HCEC 1CT (cell line): ENCODE data around the gene NIFK.
"Not testable (repeated sequence)": the region's sequence is repeated elsewhere in the genome, so short reads cannot be mapped to it uniquely, and the experiment has no call there.

Experiments
- DNase-seq: peaks from one replicate; pipeline ENCODE4 v3.0.0-alpha.2; 2017

NIFK gene

DNA sequence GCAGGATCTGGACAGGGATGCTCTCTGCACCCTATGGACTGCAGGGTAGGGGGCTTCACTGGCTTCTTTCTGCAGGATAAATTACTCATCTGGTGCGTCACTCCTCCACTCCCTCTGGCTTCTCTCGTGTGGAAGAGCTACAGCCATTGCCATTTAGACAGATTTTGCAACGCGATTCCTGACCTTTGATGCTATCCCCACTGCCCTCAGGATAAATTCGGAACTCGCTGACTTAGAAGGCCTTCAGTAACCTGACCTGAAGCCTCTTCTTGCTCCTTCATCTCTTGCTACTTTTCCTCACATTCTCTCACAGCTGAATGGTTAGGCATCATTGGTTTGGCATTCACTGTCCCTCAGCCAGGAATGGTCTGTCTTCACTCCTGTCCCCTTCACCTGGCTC, 5.3 kb downstream of the NIFK start:
- no peak for DNase-seq

DNA sequence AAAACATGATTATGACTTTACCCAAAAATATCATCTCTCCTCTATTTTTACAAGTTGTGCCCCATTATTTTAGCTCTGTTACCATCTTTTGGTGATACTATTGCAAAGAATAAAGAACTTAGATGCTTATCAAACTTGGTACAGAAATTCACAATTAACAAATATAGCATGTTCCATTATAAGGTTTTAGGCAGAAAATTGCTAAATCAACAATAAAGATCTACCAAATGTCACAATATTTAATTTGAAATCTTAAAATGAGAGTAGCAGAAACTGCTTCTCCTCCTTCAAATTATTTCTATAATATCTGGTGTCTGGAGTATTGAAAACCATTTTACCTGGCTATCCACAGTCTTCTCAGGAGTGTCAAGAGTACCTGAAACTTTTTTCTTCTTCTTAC, 8.7 kb downstream of the NIFK start:
- DNase-seq, result no peak

GRCh38 chr2:121727332-121727731, 9.3 kb downstream of the NIFK start:
- no peak for DNase-seq

DNA sequence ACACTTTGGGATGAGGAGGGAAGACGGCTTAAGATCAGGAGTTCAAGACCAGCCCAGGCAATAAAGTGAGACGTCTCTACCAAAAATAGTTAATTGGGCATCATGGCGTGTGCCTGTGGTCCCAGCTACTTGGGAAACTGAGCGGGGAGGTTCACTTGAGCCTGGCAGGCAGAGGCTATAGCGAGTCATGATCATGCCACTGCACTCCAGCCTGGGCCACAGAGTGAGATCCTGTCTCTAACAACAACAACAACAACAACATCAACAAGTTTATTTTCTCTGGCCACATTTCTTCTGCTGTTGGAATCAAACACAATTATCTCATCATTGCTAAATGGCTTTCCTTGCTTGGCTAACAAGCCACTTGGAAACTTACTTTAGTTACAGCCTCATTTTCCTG, 13.4 kb downstream of the NIFK start:
- DNase-seq, result no peak

GRCh38 chr2:121722479-121722878, 14.2 kb downstream of the NIFK start:
- DNase-seq, result peak; percentile 85

DNA sequence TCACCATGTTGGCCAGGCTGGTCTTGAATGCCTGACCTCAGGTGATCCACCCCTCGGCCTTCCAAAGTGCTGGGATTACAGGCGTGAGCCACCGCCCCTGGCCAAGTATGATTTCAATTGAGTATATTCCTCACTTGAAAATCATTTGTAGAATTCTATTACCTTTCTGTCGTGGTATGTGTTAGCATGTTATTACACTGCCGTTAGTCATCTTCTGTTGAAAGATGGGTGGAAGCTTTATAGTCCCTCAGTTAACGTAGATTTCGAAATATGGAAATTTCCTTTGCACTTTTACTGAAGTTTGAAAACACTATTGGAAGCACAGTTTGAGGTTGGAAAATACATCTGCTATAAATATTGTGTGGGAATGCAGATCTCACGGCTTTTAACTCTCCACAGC, 14.7 kb downstream of the NIFK start:
- peak; percentile 96 for DNase-seq

DNA sequence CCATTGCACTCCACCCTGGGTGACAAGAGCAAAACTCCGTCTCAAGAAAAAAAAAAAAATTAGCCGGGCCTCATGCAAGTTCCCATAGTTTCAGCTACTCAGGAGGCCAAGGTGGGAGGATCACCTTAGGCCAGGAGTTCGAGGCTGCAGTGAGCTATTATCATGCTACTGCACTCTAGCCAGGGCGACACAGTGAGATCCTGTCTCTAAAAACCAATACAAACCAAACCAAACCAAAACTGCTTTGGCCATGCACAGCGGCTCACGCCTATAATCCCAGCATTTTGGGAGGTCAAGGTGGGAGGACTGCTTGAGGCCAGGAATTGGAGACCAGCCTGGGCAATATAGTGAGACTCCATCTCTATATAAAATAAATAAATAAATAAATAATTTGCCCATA, 19.1 kb downstream of the NIFK start:
- DNase-seq, result no peak

DNA sequence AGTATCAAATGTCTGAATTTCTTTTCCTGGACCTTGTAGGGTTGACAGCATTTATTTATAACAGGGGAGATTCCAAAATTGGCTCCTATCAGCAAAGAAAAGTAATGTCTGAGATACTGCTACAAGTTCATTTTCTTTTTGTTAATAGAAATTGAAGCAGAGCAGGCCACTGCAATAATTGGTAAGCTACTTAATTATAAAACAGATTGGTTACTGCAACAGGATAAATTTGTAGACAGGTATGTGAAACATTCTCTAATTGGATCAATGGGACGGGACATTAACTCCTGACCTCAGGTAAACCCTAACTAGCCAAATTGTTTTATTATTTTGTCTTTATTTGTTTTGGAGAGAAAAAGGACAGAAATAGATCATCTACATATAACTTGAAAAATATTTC, 20.5 kb downstream of the NIFK start:
- no peak for DNase-seq

DNA sequence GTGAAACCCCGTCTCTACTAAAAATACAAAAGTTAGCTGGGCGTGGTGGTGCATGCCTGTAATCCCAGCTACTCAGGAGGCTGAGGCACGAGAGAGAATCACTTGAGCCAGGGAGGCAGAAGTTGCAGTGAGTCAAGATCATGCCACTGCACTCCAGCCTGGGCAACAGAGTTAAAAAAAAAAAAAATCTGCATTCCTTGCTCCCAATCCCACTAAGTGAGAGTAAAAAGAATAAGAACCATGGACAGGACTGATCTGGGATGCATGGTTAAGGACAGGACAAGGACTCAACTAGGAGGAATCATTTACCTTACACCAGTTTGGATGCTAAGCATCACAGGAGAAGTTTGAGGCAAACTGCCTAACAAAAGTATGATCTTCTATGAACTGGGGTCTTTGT, 25.2 kb downstream of the NIFK start:
- peak; percentile 32 for DNase-seq

GRCh38 chr2:121710470-121711170, 26.1 kb downstream of the NIFK start:
- no peak for DNase-seq

DNA sequence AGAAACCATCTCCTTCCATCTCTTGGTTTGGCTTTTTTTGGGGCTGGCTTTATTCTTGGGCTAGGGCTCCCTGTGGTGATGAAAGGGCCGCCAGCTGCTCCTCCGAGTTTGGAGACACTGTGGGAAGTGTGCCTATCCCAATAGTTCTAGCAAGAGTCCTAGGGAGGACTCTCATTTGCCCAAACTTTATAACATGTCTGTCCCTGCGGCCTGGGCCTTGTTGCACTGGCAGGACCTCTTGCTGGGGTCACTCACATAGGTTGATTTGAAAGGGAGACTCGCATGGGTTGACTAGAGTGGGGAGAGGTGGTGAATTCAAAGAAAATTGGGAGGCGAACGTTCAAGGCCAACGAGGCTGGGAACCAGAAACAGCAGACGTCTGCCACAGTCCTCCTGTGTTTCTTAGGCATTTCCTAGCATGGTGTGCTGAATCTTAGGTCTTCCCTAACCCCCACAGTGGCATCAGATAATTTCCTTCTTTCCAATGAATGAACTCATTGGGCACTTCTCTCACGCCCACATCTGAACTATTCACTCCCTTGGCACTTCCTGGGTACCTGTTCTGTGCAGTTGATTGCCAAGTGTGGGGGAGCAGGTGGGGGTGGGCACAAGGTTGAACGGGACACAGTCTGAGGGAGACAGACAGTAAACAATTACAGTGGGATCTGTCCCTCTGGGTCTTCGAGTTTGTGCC, 26.8 kb downstream of the NIFK start:
- no peak for DNase-seq

GRCh38 chr2:121707920-121708361, 28.7 kb downstream of the NIFK start:
- DNase-seq, result no peak

GRCh38 chr2:121707344-121707919, 29.2 kb downstream of the NIFK start:
- no peak for DNase-seq

- DNase-seq, result no peak
Observed at GRCh38 chr2:121705958-121706357, 30.7 kb downstream of the NIFK start.

- no peak for DNase-seq
Observed at GRCh38 chr2:121705390-121705789, 31.3 kb downstream of the NIFK start.

- not testable (repeated sequence) for DNase-seq
Observed at GRCh38 chr2:121701761-121702160, 34.9 kb downstream of the NIFK start.

GRCh38 chr2:121699421-121700333, 37.0 kb downstream of the NIFK start:
- DNase-seq, result peak; percentile 92

DNA sequence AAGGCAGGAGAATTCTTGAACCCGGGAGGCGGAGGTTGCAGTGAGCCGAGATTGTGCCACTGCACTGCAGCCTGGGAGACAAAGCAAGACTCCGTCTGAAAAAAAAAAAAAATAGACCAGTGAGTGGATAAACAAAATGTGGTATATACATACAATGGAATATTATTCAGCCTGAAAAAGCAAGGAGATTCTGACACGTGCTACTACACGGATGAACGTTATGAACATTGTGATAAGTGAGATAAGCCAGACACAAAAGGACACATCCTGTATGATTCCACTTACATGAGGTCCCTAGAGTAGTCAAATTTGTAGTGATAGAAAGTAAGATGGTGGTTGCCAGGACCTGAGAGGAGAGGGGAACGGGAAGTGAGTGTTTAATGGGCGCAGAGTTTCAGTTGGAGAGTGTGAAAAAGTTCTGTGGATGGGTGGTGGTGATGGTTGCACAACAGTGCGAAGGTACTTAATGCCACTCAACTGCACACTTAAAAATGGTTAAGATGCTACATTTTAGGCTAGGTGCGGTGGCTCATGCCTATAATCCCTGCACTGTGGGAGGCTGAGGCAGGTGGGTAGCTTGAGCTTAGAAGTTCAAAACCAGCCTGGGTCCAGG, 38.3 kb downstream of the NIFK start:
- DNase-seq, result no peak

GRCh38 chr2:121697108-121697631, 39.5 kb downstream of the NIFK start:
- DNase-seq, result no peak

DNA sequence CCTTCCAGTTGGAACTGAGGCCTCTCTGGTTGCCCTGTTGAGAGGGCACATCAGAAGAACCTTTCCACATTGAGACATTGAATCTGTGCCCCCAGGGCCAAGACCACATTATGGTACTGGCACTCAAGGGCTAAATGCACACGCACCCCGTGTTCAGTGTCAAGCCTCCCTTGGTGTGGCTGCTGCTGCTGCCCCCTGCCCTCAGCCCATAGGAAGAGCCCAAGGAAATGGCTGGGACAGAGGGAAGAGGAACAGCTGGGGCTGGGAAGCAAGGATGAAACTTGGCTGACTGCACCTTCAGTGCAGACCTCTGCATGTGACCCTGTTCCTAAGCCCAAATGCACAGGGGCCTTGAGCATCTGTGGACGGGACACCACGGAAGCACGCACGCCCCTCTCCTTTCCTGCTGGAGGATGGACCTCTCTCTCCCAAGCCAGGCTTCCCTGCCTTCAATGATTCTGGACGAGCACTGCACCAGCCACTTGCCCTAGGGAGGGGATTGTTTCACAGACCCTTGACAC, 40.2 kb downstream of the NIFK start:
- no peak for DNase-seq

DNA sequence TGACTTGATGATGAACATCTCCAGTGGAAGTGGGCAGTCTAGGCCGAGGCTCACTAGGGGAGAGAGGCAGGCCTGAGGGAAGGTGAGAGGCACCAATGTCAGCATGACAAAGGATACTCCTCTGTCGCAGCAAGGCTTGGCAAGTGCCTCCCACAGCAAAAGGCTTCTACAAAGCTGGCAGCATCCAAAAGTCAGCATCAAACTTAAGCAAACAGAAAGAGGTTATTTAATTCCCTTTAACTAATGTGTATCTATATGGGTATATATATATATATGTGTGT, 41.6 kb downstream of the NIFK start:
- no peak for DNase-seq

GRCh38 chr2:121694398-121695170, 42.1 kb downstream of the NIFK start:
- peak; percentile 41 for DNase-seq
